HEK293T (cell line): ENCODE measurements around the gene PSMB4.
"Not testable (repeated sequence)": the region's sequence is repeated elsewhere in the genome, so short reads cannot be mapped to it uniquely, and the experiment has no call there.

ENCODE experiments used
- ARNT ChIP-seq: fragments of 450-650 bp; IDR thresholded peaks from 2 replicates; pipeline ENCODE4 v1.6.1; 2017; ENCODE audit warnings: mild to moderate bottlenecking
- BHLHE40 ChIP-seq: fragments of 450-650 bp; IDR thresholded peaks from 2 replicates; pipeline ENCODE4 v1.6.1; 2016; ENCODE audit warnings: mild to moderate bottlenecking, moderate library complexity, borderline replicate concordance
- FOXM1 ChIP-seq: fragments of 450-650 bp; IDR thresholded peaks from 2 replicates; pipeline ENCODE4 v1.6.1; 2017; ENCODE audit warnings: mild to moderate bottlenecking, borderline replicate concordance
- LEF1 ChIP-seq: fragments of 450-650 bp; IDR thresholded peaks from 2 replicates; pipeline ENCODE4 v1.6.1; 2017; ENCODE audit warnings: mild to moderate bottlenecking, borderline replicate concordance
- NFRKB ChIP-seq: fragments of 450-650 bp; IDR thresholded peaks from 2 replicates; pipeline ENCODE4 v1.6.1; 2016; ENCODE audit warnings: mild to moderate bottlenecking, moderate library complexity
- PKNOX1 ChIP-seq: fragments of 450-650 bp; IDR thresholded peaks from 2 replicates; pipeline ENCODE4 v1.6.1; 2016
- SP1 ChIP-seq: fragments of 450-650 bp; IDR thresholded peaks from 2 replicates; pipeline ENCODE4 v1.6.1; 2017
- TARDBP ChIP-seq: fragments of 450-650 bp; IDR thresholded peaks from 2 replicates; pipeline ENCODE4 v1.6.1; 2016

- not testable (repeated sequence) for TF ChIP-seq BHLHE40, SP1, PKNOX1, TARDBP, ARNT, NFRKB, LEF1, FOXM1
These were observed 38.0 kb downstream of the PSMB4 start for GRCh38 chr1:151437396-151437795.
